NCI-H2196 (cell line): ENCODE results near the gene CACNA1B.
"Not testable (repeated sequence)": the region's sequence is repeated elsewhere in the genome, so short reads cannot be mapped to it uniquely, and the experiment has no call there.

ENCODE experiments used
- DNase-seq: peaks from one replicate; lab custom pipeline; 2025; ENCODE audit not compliant: unreplicated experiment; lab: John Stamatoyannopoulos, UW

Gene CACNA1B

DNA sequence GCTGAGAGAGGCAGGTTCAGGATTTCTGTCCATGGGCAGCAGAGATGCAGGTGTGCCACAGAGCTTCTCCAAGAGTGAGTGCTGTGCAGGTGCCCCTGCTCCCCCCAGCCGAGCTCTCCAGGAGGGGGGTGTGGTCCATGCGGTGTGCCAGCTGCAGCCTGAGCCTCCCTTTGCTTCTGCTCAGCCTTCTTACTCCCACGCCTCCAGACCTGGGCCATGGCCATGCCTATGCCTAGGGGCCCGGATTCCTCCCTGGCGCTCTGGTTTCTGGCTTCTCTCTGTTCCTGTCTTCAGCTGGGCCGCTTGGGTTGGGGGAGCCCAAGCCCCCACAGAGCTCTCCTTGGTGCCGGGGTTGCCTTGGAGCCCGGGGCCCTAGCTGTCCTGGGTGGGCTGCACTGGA lies 133.3 kb downstream of the CACNA1B start:
- no peak for DNase-seq

DNA sequence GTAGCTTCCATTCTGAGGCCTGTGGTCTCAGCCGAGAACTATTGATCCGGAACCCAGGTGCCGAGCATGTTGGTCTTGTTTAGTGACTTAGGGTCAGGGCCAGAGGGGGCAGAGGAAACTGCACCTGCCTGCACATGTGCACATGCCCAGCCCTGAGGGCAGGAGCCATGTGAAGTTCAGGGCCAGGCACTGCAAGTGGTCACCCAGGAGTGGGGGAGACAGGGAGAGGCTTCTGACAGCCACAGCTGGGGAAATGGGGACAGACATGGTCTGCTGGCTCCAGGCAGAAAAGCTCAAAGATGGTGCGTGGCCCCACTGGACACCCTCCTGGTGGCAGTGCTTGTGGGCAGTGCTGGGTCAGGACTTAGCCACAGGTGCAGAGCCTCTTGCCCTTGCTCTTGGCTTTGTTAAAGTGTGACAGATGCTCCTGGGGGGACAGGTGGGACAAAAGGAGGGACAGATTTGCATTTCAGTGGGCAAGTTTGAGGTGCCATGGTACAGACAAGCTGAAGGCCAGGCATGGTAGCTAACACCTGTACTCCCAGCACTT lies 134.4 kb downstream of the CACNA1B start:
- DNase-seq, result no peak

DNA sequence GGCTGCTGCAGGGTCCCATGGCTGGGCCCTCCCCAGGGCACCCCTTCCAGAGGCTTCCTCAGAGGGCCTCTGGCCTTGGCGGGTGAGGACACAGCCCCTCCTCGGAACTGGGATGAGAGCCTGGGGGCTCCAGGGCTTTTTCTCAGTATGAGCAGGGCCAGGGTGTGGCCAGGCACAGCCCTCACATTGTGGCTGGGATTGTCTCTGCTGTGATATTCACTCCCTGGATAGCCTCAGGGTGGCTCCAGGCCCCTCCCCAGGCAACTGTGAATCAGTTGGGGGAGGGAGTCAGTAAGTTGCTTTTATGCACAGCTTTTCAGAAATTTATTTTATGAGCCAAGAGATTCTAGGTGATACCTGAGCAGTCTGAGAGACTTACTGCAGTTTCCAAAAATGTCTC lies 135.7 kb downstream of the CACNA1B start:
- DNase-seq, result no peak

DNA sequence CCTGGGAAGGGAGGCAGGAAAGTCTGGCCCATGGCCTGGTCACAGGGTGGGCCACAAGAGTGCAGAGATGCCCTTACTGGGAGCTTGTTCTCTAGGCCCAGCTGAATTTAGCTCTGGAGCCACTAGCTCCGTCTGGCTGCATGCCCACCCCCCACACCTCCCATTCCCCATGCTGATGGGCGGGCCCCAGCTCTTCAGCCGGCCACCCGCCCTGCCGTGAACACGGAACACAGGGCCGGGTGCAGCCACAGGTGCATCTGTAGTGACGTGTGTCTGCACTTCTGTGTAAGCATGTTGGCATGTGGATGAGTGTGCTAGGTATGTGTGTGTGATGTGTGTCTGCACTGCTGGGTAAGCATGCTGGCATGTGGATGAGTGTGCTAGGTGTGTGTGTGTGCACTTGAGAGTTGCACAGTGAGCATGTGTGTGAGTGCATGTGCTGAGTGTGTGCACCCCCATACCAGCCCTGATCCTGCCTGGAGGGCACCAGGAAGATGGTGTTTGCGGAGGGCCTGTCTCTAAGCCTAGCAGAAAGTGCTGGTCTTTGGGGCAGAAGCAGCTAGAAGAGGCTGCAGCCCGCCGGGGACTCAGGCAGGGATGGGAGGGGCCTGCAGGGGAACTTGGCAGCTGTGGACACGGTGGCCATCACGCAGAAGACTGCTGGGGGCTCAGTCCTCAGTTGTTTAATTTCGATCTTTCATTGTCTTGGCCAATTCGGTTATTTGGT lies 136.4 kb downstream of the CACNA1B start:
- DNase-seq, result no peak

DNA sequence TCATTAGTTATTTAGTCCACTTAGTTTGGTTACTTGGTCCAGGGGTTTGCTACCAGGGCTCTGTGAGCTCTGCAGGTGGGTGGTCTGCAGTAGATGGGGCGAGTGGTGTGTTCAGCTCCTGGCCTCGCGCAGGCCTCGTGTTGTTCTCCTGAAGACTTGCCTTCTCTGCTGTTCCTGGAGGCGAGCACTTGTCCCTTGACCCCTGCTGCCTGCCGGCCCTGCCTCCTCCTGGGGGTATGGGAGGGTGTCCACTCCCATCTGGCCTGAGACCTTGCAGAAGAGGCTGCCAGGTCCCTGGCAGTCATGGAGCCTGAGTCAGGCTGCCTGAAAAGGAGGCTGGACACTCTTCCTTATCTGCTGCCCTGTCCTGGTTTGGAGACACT lies 137.0 kb downstream of the CACNA1B start:
- no peak for DNase-seq

DNA sequence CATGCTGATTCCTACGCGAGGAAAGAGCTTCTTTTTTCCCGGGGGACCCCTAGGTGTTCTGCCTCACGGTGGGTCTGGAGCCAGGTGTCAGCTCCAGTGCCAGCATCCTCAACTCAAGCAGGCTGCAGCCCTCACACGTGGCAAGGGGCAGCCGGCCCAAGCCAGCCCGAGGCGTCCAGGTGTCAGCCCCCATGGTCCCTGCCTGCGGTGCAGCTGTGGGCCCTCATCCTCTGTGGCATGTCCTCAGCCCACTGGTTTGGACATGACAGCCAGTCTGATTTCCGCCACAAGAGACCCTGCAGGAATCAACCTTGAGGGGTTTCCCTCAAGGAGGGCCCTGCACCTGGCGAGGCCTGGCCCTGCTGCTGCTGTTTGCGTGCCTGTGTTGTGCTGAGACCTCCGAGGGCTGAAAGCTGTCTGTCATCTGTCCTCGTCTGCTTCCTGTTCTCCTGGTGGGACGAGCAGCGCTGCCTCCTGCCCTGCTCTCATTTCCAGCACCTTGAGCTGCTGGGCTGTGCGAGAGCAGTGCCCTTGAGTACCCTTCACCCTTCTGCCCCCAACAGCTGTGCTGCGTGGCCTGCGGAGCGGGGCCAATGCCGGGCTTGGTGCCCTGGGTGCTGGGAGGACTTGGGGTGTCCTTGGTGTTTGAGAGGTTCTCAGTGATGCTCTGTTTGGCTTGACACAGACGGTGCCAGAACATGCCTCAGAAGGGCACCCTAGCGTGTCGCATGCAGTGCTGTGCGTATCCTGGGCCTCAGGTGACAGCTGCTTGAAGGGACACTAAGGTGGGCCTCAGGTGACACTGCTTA lies 137.6 kb downstream of the CACNA1B start:
- DNase-seq, result no peak

DNA sequence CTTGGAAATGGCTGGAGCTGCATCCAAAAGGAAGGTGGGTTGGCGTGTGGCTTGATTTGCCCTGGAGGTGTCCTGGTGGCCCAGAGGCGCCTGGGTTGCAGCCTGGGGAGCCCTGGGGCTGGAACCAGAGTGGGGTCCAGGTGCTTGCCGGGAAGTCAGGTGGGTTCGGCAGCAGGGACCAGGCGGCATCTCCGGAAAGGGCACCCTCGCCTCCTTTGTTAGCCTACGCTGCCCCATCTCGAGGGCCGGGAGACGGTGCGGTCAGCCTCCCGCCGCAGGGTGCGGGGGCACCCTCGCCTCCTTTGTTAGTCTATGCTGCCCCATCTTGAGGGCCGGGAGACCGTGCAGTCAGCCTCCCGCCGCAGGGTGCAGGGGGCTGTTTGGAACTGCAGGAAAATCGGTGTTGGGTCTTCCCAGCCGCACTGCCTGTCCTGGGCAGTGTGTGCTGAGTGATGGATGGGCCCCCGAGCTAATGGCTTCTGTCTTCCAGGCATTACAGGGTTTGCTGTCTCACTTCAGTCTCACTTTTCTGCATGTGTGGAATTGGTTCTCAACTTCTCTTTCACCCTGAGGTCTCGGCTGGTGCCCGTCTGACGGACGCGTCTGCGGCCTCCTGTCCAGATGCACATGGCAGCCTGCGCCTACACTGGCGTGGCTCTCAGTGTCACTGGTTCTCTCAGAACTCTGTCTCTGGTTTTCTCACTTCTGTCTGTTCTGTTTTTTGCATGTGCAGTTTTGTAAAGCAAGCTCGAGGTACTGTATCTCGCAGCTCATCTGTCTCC lies 139.0 kb downstream of the CACNA1B start:
- no peak for DNase-seq

DNA sequence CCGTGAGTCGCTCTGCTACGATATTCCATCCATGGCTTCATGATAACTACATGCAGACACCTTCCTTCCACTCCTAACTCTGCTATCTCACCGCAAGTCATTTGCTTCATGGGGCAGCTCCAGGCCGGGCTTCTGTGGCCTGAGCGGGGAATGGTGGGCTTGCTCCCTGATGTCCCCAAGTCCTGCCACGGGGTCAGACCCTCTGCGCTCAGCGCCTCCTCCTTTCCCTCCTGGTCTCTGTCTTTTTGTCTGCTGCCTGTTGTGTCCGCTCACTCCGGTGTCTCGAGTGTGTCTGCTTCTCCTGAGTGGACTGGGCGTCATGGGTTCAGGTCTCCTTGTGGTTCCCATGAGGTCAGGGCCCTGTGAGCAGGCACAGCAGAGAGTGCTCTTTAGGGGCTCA lies 139.6 kb downstream of the CACNA1B start:
- DNase-seq, result no peak

DNA sequence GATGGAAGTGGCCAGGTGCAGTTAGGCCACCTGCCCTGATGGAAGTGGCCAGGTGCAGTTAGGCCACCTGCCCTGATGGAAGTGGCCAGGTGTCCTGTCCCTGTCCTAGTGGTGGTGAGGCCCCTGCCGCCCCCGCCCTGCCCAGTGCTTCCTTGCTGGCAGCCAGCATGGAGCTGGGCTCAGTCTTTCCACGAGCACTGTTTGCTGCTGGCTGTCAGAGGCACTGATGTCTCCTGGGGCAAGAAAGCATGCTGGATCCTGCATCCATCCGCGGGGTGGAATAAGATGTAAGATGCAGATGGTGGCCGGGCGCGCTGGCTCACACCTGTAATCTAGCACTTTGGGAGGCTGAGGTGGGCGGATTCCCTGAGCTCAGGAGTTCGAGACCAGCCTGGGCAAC lies 141.9 kb downstream of the CACNA1B start:
- not testable (repeated sequence) for DNase-seq

DNA sequence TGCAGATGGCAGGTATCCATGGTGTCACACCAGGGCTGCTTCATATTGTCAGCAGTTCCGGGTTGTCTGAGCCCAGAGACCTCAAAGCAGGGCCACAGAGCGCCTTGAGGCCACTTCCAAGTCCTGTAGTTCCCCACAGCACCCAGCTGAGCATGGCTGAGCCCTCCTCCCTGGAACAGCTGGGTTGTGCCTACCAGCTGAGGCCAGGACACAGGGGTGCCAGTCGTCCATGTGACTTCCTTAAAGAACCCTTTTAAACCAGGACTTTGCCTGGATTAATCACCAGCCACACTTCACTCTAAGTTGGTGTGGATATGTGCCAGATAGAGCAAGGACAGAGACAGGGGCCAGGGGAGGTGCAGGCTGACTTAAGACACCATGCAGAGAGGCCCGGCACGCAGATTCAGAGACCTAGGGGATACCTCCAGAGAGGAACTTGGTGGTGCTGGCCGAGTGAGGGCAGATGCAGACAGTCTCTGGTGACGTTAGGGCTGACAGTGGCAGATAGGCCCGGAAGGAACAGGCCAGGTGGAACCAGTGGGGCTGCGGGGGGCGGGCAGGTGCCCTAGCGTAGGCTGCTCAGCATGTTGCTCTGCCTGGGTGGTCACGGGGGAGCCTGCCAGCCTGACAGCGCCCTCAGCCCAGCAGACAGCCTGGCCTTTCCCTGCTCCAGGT lies 142.7 kb downstream of the CACNA1B start:
- no peak for DNase-seq

DNA sequence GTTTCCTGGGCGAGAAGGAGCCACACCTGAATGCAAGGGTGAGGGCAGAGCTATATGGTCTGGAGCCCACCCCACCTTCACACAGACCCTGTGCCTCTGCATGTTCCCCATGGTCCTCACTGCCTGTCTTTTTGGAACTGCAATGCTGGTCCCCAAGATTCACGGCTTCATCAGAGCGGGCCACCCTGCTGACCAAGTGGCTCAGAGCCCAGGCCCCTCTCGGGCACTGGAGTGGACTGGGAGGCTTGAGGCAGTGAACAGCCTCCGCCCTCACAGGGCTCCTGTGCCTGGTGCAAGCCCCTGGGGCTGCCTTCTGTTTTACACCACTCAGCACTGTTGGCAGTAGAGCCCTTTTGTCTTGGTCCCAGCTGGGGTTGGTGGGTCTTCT lies 143.2 kb downstream of the CACNA1B start:
- no peak for DNase-seq

DNA sequence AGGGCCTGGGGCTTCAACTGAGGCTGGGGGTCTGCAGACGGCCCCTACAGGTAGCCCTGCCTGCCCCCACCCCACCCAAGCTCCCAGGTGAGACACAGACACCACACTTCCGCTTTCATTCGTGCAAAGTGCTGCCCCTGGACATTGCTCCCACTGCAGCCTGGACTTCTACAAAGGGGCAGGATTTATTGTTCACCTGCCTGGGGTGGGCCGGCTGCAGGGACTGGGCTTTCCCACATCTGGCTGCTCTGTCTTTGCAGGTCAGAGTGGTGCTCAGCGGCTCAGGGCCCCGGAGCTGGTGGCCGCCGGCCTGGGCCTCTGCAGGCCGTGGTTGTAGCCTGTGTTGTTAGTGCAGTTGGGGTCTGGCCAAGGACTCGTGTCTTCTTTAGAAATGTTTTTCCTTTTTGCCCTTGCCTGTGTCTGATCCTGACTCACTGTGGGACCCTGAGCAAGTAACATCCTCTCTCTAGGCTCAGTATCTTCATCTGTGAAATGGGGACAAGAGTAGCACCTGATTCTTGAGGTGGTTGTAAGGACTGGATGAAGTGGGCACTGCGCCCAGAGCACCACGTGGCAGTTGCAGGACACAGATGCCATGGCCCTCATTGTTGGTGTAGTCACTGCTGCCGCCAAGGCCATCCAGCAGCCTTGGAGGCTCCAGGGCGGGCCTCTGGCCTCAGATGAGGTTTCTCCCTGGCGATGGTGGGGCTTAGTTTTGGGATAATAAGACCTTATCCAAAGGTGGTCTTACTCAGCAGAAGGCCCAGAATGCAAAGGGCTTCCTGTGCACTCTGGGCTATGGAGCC lies 143.9 kb downstream of the CACNA1B start:
- DNase-seq, result no peak

DNA sequence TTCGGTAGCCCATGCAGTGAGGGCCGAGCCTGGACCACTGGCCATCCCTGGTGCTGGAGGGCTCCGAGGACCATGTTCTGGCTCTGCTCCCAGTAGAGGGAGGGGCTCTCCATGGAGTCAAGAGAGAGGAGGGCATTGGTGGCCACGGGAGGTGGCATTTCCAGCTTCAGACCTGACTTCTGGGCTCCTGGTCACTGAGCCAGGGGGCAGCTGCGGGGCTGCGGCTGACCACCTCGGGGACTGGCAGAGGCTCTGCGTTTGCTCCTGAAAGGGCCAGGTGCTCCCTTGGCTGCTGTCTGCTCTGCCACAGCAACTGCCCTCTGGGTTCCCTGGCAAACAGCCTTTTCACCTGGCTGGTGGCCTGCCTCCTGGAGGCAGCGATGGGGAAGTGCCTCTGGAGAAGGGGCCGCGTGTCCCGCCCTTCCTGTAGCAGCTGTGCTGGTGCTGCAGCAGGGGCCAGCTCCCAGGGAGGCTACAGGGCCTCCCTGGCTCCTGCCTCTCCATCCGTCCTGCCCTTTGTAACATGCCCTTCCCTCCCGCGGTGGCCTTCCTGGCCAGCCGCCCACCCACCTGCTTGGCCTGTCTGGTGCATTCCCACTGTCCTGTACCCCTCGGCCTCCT lies 144.6 kb downstream of the CACNA1B start:
- DNase-seq, result peak; percentile 89

DNA sequence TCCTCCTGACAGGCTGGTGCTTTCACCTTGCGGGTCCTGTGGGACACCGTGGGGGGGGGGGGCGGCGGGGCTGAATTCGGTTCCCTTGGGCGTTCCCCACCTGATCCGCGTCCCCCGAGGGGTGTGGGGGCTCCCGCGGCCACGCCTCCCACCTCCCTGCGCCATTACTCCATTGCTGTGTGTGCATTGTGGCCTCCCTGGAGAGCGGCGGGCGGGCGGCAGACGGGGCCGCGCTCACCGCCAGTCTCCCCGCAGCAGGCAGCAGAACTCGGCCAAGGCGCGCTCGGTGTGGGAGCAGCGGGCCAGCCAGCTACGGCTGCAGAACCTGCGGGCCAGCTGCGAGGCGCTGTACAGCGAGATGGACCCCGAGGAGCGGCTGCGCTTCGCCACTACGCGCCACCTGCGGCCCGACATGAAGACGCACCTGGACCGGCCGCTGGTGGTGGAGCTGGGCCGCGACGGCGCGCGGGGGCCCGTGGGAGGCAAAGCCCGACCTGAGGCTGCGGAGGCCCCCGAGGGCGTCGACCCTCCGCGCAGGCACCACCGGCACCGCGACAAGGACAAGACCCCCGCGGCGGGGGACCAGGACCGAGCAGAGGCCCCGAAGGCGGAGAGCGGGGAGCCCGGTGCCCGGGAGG lies 145.3 kb downstream of the CACNA1B start:
- peak; percentile 46 for DNase-seq

DNA sequence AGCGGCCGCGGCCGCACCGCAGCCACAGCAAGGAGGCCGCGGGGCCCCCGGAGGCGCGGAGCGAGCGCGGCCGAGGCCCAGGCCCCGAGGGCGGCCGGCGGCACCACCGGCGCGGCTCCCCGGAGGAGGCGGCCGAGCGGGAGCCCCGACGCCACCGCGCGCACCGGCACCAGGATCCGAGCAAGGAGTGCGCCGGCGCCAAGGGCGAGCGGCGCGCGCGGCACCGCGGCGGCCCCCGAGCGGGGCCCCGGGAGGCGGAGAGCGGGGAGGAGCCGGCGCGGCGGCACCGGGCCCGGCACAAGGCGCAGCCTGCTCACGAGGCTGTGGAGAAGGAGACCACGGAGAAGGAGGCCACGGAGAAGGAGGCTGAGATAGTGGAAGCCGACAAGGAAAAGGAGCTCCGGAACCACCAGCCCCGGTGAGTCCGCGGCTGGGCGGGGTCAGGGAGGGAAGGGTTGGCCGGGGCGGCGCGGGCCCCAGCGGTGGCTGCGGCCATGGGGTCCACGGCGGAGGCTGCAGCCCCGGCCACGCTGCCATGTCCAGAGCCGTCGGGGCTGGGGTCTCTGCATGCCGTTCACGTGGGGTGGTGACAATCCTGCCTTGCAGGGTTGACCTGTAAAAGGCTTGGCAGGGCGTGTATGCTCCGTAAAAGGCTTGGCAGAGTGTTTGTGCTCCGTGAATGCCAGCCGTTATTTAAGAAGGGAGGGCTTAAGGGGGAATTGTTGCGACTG lies 146.0 kb downstream of the CACNA1B start:
- peak; percentile 52 for DNase-seq

DNA sequence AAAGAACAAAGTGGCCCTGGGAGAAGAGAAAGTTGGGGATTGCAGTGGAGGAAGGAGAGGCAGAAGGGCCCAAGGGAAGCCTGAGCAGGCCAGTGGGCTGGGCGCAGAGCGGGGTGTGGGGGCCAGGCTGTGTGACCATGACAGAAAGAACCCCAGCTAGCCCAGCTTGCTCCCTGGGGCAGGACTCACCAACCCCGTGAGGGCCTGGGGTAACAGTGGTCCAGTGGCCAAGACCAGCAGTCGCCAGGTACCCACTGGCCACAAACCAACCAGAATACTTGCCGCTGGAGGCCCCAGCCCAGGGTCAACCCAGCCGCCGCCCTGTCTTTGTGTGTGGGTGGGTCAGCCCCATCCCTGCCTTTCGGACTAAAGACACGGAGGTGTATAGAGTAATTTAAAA lies 146.5 kb downstream of the CACNA1B start:
- no peak for DNase-seq

DNA sequence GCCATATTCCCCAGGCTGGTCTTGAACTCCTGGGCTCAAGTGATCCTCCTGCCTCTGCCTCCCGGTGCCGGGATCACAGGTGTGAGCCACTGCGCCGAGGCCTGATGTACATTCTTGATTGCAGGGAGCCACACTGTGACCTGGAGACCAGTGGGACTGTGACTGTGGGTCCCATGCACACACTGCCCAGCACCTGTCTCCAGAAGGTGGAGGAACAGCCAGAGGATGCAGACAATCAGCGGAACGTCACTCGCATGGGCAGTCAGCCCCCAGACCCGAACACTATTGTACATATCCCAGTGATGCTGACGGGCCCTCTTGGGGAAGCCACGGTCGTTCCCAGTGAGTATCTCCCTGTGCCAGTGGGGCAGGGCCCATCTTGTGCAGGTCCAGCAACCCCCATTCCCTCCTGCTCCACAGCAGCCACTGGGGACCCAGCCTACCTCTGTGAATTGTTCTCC lies 147.3 kb downstream of the CACNA1B start:
- DNase-seq, result no peak

DNA sequence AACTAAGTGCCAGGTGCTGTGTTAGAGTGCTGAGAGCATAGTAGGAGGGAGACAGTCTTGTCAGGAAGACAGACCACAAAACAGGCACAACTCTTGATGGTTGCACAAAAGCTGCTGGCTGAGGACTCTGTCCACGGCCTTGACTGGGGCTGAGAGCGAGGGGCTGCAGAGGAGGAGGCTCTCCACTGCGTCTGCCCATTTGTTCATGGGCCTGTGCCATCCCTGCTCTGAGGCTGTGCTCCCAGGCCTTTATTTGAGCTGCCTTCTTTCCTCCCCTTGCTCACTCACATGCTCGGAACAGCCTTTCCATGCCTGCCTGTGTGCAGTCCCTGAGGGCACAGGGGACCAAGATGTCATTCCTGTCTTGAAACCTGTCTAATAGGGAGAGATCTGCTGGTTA lies 147.8 kb downstream of the CACNA1B start:
- no peak for DNase-seq
